Adrenal gland (tissue), 5 donors: ENCODE measurements around the gene KDM1B.

Experiments used
- POLR2A ChIP-seq, 2 donors: fragments of 450-650 bp; IDR thresholded peaks; one replicate each; pipeline ENCODE4 v1.6.1; 2017; ENCODE audit warnings: antibody characterized with exemption in 2 of 2, mild to moderate bottlenecking in 2 of 2, moderate library complexity in 1 of 2
- TF ChIP-seq, protein P1 (sequence below), 6 experiments: fragments of 450-650 bp in 4 of 6; fragments of 200-600 bp in 2 of 6; sonication (generic) in 1 of 6; IDR thresholded peaks; 1 replicate in 5 of 6; 2 replicates in 1 of 6; pipeline versions ENCODE4 v1.5.1 to v1.8.0; 2016 to 2021; ENCODE audit warnings: antibody characterized with exemption in 6 of 6, mild to moderate bottlenecking in 2 of 6, moderate library complexity in 1 of 6
- donor health status: DM: no; HTN: no; CAD: no.

DNA sequence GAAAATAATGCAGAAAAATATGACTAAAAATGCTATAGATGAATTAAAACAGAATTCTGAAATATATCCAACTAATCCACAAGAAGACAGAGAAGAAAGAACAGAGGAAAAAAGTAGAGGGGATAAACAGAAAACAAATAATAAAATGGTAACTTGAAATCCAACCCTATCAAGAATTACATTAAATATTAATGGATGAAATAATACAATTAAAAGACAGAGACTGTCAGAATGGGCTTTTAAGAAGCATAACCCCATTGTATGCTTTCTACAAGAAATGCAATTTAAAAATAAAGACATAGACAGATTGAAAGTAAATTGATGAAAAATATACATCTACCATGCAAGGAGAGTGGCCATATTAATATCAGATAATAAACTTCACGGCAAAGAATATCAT, 48.2 kb upstream of the KDM1B start:
- TF ChIP-seq, protein P1, sequence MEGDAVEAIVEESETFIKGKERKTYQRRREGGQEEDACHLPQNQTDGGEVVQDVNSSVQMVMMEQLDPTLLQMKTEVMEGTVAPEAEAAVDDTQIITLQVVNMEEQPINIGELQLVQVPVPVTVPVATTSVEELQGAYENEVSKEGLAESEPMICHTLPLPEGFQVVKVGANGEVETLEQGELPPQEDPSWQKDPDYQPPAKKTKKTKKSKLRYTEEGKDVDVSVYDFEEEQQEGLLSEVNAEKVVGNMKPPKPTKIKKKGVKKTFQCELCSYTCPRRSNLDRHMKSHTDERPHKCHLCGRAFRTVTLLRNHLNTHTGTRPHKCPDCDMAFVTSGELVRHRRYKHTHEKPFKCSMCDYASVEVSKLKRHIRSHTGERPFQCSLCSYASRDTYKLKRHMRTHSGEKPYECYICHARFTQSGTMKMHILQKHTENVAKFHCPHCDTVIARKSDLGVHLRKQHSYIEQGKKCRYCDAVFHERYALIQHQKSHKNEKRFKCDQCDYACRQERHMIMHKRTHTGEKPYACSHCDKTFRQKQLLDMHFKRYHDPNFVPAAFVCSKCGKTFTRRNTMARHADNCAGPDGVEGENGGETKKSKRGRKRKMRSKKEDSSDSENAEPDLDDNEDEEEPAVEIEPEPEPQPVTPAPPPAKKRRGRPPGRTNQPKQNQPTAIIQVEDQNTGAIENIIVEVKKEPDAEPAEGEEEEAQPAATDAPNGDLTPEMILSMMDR (IDR thresholded peaks at IDR 0.05) = no peak
- TF ChIP-seq POLR2A (IDR thresholded peaks at IDR 0.05) = no peak
